ENCODE data around the gene RUBCN. TPM values are rescaled to one million over a fixed set of nuclear protein-coding genes. Genes with fewer than 3 reads are reported as not detected.
A peak's percentile ranks its signal among the peaks of the same experiment; 100 is the strongest.

The RUBCN gene
- total RNA-seq, 1 experiment from 2014 or later, result 37.9 TPM

- no TSS peak for BruUV-seq (replicated peaks)
- TF ChIP-seq TCF7L2 (IDR thresholded peaks at IDR 0.05; ENCODE audit: low read depth, low read length) (no peak), POLR2AphosphoS5 (IDR thresholded peaks at IDR 0.05; ENCODE audit: low read depth, low read length) (no peak), CTCF (IDR thresholded peaks at IDR 0.05) (no peak), SIN3A (IDR thresholded peaks at IDR 0.05; ENCODE audit: borderline replicate concordance, insufficient read depth, low read depth, low read length) (no peak)
- TF ChIP-seq, protein P1, sequence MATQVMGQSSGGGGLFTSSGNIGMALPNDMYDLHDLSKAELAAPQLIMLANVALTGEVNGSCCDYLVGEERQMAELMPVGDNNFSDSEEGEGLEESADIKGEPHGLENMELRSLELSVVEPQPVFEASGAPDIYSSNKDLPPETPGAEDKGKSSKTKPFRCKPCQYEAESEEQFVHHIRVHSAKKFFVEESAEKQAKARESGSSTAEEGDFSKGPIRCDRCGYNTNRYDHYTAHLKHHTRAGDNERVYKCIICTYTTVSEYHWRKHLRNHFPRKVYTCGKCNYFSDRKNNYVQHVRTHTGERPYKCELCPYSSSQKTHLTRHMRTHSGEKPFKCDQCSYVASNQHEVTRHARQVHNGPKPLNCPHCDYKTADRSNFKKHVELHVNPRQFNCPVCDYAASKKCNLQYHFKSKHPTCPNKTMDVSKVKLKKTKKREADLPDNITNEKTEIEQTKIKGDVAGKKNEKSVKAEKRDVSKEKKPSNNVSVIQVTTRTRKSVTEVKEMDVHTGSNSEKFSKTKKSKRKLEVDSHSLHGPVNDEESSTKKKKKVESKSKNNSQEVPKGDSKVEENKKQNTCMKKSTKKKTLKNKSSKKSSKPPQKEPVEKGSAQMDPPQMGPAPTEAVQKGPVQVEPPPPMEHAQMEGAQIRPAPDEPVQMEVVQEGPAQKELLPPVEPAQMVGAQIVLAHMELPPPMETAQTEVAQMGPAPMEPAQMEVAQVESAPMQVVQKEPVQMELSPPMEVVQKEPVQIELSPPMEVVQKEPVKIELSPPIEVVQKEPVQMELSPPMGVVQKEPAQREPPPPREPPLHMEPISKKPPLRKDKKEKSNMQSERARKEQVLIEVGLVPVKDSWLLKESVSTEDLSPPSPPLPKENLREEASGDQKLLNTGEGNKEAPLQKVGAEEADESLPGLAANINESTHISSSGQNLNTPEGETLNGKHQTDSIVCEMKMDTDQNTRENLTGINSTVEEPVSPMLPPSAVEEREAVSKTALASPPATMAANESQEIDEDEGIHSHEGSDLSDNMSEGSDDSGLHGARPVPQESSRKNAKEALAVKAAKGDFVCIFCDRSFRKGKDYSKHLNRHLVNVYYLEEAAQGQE (IDR thresholded peaks at IDR 0.05; ENCODE audit: insufficient read depth in 1 of 2, low read depth in 2 of 2, low read length in 1 of 2), result no peak; a peak in 1 of 4 replicates
- DNase-seq (ENCODE audit: low read depth, low spot score) (no peak), ATAC-seq (peak; percentile 77)
- POLR2A ChIA-PET, result interaction anchor here (0.5 to 0.6 kb wide), 2 partner anchors 19 to 34 kb away, joined by 3 to 6 read pairs; no protein-coding TSS in a partner anchor
- Histone ChIP-seq H3K27me3 (ENCODE audit: control insufficient read depth, insufficient read depth, low read length) (no peaks in the 10 kb centered on the region), H3K4me1 (ENCODE audit: control insufficient read depth, insufficient read depth, low read length) (peaks cover 23% of the 10 kb centered on the region), H3K36me3 (ENCODE audit: control insufficient read depth, insufficient read depth, low read length) (no peaks in the 10 kb centered on the region), H3K4me3 (ENCODE audit: low read depth in 2 of 2, low read length in 2 of 2) (peak overlapping the region; percentile 67 to 86), H3K27ac (ENCODE audit: low read length) (peak overlapping the region; percentile 77), H3K9me3 (ENCODE audit: control insufficient read depth, insufficient read depth, low read depth, low read length) (no peaks in the 10 kb centered on the region)
- intact Hi-C loops (cut with micrococcal nuclease; ENCODE audit: unreplicated experiment), result no loop called here
- in situ Hi-C loops (cut with HindIII; ENCODE audit: low pct_unique_long_range_greater_than_20kb, low sequenced_read_pairs), result no loop called here
- CTCF ChIA-PET, result no interaction called here
Observed at GRCh38 chr3:197749315-197749600, 12.6 kb upstream of the RUBCN start.

- ChIA-PET CTCF (no interaction called here), POLR2A (interaction anchor here (0.5 to 0.6 kb wide), 2 partner anchors 19 to 34 kb away, joined by 3 to 6 read pairs; no protein-coding TSS in a partner anchor)
- in situ Hi-C loops (cut with HindIII; ENCODE audit: low pct_unique_long_range_greater_than_20kb, low sequenced_read_pairs), result no loop called here
- Histone ChIP-seq H3K36me3 (ENCODE audit: control insufficient read depth, insufficient read depth, low read length) (no peaks in the 10 kb centered on the region), H3K27me3 (ENCODE audit: control insufficient read depth, insufficient read depth, low read length) (no peaks in the 10 kb centered on the region), H3K27ac (ENCODE audit: low read length) (peak overlapping the region; percentile 77), H3K9me3 (ENCODE audit: control insufficient read depth, insufficient read depth, low read depth, low read length) (no peaks in the 10 kb centered on the region), H3K4me1 (ENCODE audit: control insufficient read depth, insufficient read depth, low read length) (peaks cover 23% of the 10 kb centered on the region), H3K4me3 (ENCODE audit: low read depth in 2 of 2, low read length in 2 of 2) (peak overlapping the region; percentile 67 to 86)
- DNase-seq (ENCODE audit: low read depth, low spot score) (no peak), ATAC-seq (no peak)
- TSS peak; percentile 77 for BruUV-seq (replicated peaks)
- TF ChIP-seq TCF7L2 (IDR thresholded peaks at IDR 0.05; ENCODE audit: low read depth, low read length), result no peak
- no peak for TF ChIP-seq CTCF (IDR thresholded peaks at IDR 0.05)
- TF ChIP-seq SIN3A (IDR thresholded peaks at IDR 0.05; ENCODE audit: borderline replicate concordance, insufficient read depth, low read depth, low read length), result no peak
- TF ChIP-seq, protein P1 (IDR thresholded peaks at IDR 0.05; ENCODE audit: insufficient read depth in 1 of 2, low read depth in 2 of 2, low read length in 1 of 2), result no peak
- intact Hi-C loops (cut with micrococcal nuclease; ENCODE audit: unreplicated experiment), result no loop called here
Observed at GRCh38 chr3:197748597-197749314, 12.1 kb upstream of the RUBCN start.

Data from Panc1 (cell line).